Measurements from ENCODE around the gene LHX8.
"Not testable (repeated sequence)": the region's sequence is repeated elsewhere in the genome, so short reads cannot be mapped to it uniquely, and the experiment has no call there.

LHX8 gene

DNA sequence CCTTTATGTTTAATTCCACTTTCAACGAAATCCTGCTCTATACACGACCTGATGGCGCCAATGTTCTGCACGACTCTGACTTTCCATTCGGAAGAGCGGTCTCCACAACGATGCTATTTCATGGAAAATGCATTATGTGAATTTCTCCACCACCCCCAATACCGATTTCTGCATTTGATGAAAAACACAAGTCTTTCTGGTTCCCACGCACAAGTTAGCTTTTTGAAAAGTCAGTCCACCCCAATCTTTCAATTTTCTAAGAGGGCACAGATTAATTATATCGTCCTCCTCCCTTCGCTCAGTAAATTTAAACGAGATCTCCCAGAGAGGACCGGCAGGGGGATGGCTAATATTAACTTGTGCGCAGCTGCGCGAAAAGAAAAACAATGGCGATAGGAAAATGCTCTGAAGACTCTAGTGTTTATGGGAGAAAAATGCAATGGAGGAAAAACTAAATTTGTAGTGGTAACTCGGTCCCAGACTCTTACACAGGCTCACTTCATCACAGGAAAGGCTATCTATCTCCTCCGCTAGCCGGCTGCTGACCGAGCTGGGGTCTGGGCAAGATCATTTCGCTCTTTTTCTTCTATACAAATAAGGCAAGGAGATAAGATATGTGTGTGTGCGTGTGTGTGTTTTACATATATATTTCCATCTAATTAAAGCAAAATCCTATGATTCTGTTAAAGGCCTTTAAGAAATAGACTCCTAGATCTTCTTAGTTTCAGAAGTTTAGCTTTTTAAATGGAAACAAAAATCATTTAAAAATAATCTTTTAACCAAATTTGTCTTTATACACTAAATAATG, 1.2 kb upstream of the LHX8 start:
- no peak for DNase-seq (ENCODE audit: low read depth in 2 of 2, low spot score in 1 of 2)

DNA sequence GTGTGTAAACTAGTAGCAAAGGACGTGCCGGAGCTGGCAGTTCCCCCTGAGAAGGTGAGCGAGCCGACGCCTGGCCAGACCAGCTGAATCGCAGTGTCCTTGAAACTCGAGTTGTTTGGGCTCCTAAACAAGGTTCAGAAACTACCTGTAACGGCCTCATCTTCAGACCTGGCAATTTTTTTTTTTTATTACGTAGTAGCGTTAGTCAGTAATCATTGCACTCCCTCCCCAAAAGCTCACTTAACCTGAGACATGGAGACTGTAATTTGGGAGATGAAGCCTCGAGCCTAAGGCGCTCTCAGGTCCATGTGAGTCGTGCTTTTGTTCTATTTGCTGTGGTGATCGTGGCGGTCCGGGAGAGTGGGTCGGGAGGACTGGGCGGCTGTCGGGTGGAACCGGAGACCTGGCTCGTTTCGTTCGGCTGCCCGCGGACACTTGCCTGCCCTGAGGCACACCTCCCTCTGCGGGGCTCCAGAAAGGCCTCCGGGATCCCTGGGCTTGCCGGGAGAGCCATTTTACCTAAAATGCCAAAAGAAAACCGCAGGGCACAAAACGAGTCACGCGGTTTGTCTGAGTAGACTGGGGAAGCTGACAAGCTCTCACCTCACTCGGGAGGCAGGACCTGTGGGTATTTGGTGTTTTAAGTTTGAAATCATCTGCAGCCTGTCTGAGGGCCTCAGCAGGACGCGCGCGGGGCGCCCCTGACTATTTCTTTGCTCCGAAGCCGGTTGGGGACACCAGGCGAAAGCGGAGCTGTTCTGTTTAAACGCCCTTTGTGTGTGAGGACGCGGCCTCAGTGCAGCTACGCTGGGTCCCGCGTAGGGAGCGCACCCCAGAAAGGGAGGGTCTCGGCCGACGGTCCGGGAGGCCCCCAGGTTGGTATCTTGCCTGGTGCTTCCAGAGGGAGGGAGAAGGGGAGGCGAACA, 722 bp downstream of the LHX8 start:
- DNase-seq (ENCODE audit: low read depth in 2 of 2, low spot score in 1 of 2), result no peak

DNA sequence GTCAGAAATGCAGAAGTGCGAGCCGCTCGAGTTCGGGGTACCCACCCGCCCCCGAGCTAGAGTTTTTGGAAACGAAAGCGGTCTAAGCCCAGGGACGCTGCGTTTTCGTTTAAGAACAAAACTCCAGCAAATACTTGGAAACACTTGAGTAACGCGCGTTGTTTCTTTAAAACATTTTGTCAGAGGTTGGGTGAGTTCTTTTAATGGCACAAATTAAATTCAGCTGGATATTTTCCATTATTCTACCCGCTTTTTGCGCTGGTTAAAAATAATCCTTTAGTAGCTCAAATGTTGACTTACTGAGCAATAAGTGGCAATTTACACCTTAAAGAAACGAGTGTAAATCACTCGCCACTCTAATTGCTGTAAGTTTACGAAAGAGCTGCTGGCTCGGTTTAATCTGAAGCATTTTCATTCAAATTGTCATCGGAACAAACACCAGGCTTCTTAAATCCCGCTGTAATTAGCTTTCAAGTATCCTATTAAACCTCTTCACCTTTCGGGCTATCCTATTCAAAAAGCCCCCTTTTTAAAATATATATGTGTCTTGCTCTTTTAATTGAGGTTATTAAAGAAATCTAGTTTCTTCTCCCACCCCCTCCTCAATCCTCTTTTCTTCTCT, 1.5 kb downstream of the LHX8 start:
- no peak for DNase-seq (ENCODE audit: low read depth in 2 of 2, low spot score in 1 of 2)

- DNase-seq (ENCODE audit: low read depth in 2 of 2, low spot score in 1 of 2), result no peak
Measured at GRCh38 chr1:75136195-75136815, 2.1 kb downstream of the LHX8 start.

GRCh38 chr1:75136921-75137641, 2.9 kb downstream of the LHX8 start:
- no peak for DNase-seq (ENCODE audit: low read depth in 2 of 2, low spot score in 1 of 2)

GRCh38 chr1:75152092-75152491, 17.9 kb downstream of the LHX8 start:
- no peak for DNase-seq (ENCODE audit: low read depth in 2 of 2, low spot score in 1 of 2)

- DNase-seq (ENCODE audit: low read depth in 2 of 2, low spot score in 1 of 2), result no peak
Measured at GRCh38 chr1:75159154-75159553, 25.0 kb downstream of the LHX8 start.

DNA sequence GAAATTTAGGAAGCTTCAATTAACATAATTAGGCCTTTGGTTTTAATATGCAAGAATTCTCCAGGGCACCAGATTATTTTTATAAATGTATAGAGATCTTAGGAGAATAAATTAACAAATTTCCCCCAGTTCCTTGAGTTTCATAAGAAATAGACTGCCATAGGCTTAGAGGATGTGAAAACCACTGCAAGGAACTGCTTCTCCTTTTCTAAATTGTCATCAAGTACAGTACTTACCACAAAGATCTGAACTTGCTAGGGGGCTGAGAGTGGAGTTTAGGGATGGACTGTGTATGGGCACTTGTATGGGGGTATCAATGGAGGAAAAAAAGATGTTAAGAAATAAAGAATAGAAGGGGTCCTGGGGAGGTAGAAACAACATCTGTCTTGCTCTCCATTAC, 31.1 kb downstream of the LHX8 start:
- DNase-seq (ENCODE audit: low read depth in 2 of 2, low spot score in 1 of 2), result no peak

- DNase-seq (ENCODE audit: low read depth in 2 of 2, low spot score in 1 of 2), result no peak
Measured at GRCh38 chr1:75166821-75167220, 32.6 kb downstream of the LHX8 start.

DNA sequence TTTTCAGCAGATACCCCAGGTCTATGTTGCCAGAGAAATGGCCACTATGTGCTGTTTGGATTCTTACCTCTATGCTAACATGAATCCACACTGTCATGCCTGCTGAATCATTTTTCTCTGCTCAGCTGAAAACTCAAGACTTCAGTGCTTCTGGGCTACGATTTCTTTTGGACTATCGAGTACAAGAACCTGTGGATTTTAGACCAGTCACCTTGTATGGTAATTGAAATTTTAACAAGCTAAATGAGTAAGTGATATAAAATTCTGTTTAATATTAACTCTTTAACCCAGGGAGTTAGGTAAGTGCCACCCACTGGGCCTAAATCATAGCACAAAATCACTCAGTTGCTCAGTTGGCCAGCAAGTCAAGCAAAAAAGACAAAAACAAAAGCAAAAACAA, 35.8 kb downstream of the LHX8 start:
- DNase-seq (ENCODE audit: low read depth in 2 of 2, low spot score in 1 of 2), result no peak

GRCh38 chr1:75170981-75171380, 36.8 kb downstream of the LHX8 start:
- no peak for DNase-seq (ENCODE audit: low read depth in 2 of 2, low spot score in 1 of 2)

- DNase-seq (ENCODE audit: low read depth in 2 of 2, low spot score in 1 of 2), result no peak
Measured at GRCh38 chr1:75171876-75172275, 37.7 kb downstream of the LHX8 start.

DNA sequence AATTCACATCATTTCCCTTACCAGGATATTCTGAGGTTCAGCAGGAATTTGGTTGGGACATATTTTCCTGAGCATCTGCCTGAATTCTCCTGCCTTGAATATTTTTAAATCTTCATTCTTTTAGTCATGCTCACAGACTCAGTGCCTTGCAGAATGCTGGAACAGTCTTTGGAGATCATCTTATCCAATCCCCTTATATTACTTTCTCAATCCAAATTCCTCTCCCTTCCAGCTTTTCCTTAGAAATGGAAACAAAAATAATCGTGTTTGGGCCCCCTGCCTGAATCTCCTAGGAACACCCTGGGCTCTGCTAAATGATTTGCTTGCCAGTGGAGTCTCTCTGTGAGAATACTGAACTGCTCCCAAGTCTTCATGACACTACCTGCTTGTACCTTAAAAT, 38.4 kb downstream of the LHX8 start:
- DNase-seq (ENCODE audit: low read depth in 2 of 2, low spot score in 1 of 2), result no peak

DNA sequence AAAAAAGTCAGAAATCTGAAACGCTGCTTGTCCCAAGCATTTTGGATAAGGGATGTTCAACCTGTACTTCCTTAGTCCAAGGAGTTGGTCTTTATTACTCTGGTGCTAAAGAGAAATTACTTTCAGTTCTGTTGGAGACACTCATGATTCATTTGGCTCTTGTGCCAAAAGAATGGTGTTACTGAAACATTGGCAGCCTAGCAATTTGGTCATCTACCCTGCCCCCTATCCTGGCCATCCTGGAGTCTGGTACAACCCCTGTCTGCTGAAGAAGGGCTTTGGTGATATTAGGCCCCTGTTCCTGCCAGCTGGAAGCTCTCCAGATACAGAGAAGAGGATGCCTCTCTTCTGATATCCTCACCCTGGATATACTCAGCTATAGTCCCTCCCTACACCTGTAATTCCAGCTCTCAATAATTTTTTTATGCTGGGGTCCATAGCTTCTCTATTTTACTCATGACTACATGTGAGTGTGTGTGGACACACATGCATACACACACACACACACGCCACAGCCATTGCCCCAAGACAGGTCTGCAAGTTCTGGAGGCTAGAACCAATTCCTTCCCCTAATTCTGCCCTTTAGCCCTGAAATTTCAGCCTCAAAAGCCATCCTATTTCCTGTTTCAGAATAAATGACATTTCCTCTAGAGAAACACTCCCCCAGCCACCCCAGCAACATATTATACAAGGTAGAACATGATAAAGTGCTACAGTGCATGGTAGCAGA, 40.0 kb downstream of the LHX8 start:
- DNase-seq (ENCODE audit: low read depth in 2 of 2, low spot score in 1 of 2), result no peak

DNA sequence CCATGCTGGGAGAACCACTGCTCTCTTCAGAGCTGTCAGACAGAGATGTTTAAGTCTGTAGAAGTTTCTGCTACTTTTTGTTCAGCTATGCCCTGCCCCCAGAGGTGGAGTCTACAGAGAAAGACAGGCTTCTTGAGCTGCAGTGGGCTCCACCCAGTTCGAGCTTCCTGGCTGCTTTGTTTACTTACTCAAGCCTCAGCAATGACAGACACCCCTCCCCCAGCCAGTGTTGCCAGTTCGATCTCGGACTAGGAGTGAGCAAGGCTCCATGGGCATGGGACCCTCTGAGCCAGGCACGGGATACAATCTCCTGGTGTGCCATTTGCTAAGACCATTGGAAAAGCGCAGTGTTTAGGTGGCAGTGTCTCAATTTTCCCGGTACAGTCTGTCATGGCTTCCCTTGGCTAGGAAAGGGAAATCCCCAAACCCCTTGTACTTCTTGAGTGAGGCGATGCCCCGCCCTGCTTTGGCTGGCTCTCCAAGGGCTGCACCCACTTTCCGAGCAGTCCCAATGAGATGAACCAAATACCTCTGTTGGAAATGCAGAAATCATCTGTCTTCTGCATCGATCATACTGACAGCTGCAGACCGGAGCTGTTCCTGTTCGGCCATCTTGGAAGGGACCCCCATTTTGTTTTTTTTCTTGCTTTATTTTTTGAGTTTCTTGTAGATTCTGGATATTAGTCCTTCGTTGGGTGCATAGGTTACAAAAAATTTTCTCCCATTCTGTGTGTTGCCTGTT, 47.2 kb downstream of the LHX8 start:
- DNase-seq (ENCODE audit: low read depth in 2 of 2, low spot score in 1 of 2), result not testable (repeated sequence)

DNA sequence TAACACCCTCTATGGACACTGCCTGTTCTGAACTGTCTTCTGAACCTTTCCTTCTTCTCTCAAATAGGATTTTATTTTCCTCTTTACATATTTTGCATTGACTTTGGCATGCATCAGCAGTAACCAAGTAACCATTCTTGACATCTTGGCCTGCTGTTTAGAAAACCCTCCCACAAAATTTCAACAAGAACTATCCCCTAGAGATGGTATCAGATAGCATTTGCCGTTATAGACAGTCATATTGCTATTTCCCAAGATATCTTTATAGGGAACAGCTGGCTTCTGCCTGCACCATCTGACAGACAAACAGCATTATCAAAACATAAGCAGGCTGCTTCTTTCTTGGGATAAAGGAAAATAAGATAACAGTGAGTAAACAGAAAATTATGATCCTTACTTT, 54.7 kb downstream of the LHX8 start:
- DNase-seq (ENCODE audit: low read depth in 2 of 2, low spot score in 1 of 2), result no peak

- DNase-seq (ENCODE audit: low read depth in 2 of 2, low spot score in 1 of 2), result no peak
Measured at GRCh38 chr1:75198163-75198562, 64.0 kb downstream of the LHX8 start.

- no peak for DNase-seq (ENCODE audit: low read depth in 2 of 2, low spot score in 1 of 2)
Measured at GRCh38 chr1:75198761-75199160, 64.6 kb downstream of the LHX8 start.

DNA sequence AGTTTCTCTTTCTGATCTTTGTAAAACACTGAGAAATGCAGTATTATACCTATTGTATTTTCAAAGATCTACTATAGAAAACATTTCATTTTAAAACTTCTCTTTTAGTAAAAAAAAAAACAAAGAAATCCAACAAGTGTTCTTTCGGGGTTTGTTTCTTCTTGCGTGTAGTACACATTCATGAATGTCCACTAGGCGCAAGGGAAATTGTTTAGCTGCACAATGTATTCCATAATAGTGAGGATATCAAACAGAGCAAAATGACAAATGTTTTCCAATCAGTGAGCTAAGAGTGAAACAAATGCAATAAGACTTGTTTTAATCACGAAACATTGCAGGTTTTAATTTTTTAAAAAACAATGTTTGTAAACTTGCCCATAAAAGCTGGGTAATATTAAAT, 68.6 kb downstream of the LHX8 start:
- no peak for DNase-seq (ENCODE audit: low read depth in 2 of 2, low spot score in 1 of 2)

Data from stimulated activated CD8-positive, alpha-beta memory T cell treated with anti-CD3 and anti-CD28 coated beads, Interleukin-4, amount 100 ng/mL, for 4 hours (primary cell).